ENCODE measurements around the gene TMEM164. TPM values are rescaled to one million over a fixed set of nuclear protein-coding genes. Genes with fewer than 3 reads are reported as not detected.

TMEM164 gene
- total and polyA plus RNA-seq, 11 donors, result 14.4 to 117 (median 50.3) TPM

GRCh38 chrX:109990582-109991276, 12.2 kb upstream of the TMEM164 start:
- Histone ChIP-seq H3K4me3 (no peak overlapping the region), H3K27me3 (peaks cover 0 to 12% (median 0%) of the 10 kb centered on the region in 9 donors), H3K4me1 (no peaks in the 10 kb centered on the region), H3K9me3 (no peaks in the 10 kb centered on the region), H3K27ac (no peak overlapping the region), H3K36me3 (no peaks in the 10 kb centered on the region)
- 68 to 77% (median 69%) methylated on average over 3 of the region's 3 CpGs for WGBS, 4 donors
- no peak for TF ChIP-seq POLR2A (IDR thresholded peaks at IDR 0.05)
- ATAC-seq (no peak), DNase-seq (no peak)
- intact Hi-C loops (cut with DNase I), result loop anchor here in 1 of 10 donors (10.0 kb wide), 1 partner anchor 66 kb away; no protein-coding TSS in a partner anchor

- no peak for TF ChIP-seq CTCF (IDR thresholded peaks at IDR 0.05)
- TF ChIP-seq POLR2A (IDR thresholded peaks at IDR 0.05), result no peak
- ATAC-seq (peak in 3 of 4 donors; percentile 45 to 83 (median 80)), DNase-seq (peak in 2 of 5 donors; percentile 29 to 45)
- Histone ChIP-seq H3K9me3 (no peaks in the 10 kb centered on the region), H3K27me3 (peaks cover 0 to 12% (median 0%) of the 10 kb centered on the region in 9 donors), H3K4me3 (no peak overlapping the region), H3K36me3 (no peaks in the 10 kb centered on the region), H3K27ac (peak overlapping the region in 2 of 12 donors; percentile 10 to 19), H3K4me1 (no peaks in the 10 kb centered on the region)
- intact Hi-C loops (cut with DNase I), result loop anchor here in 1 of 10 donors (10.0 kb wide), 1 partner anchor 67 kb away; no protein-coding TSS in a partner anchor
- WGBS, 4 donors, result 50 to 72% (median 65%) methylated on average over 1 of the region's 1 CpG
These were observed 10.7 kb upstream of the TMEM164 start for GRCh38 chrX:109992203-109992602.

GRCh38 chrX:109995155-109995554, 7.8 kb upstream of the TMEM164 start:
- ATAC-seq, result no peak
- Histone ChIP-seq H3K4me3 (no peak overlapping the region), H3K4me1 (no peaks in the 10 kb centered on the region), H3K36me3 (no peaks in the 10 kb centered on the region), H3K9me3 (no peaks in the 10 kb centered on the region), H3K27ac (no peak overlapping the region), H3K27me3 (peaks cover 0 to 16% (median 0%) of the 10 kb centered on the region in 9 donors)
- TF ChIP-seq POLR2A (IDR thresholded peaks at IDR 0.05), result no peak
- TF ChIP-seq CTCF (IDR thresholded peaks at IDR 0.05), result no peak
- 74 to 97% (median 86%) methylated on average over 2 of the region's 2 CpGs for WGBS, 4 donors
- no peak for DNase-seq
- intact Hi-C loops (cut with DNase I), result loop anchor here in 1 of 10 donors (10.0 kb wide), 1 partner anchor 70 kb away; no protein-coding TSS in a partner anchor

GRCh38 chrX:109997786-109998452, 5.0 kb upstream of the TMEM164 start:
- TF ChIP-seq CTCF (IDR thresholded peaks at IDR 0.05), result no peak
- no peak for TF ChIP-seq POLR2A (IDR thresholded peaks at IDR 0.05)
- DNase-seq, result no peak
- peaks cover 0 to 16% (median 0%) of the 10 kb centered on the region in 9 donors for H3K27me3 ChIP-seq
- no peak overlapping the region for H3K27ac ChIP-seq
- H3K4me3 ChIP-seq, result no peak overlapping the region
- H3K9me3 ChIP-seq, result no peaks in the 10 kb centered on the region
- no peak for ATAC-seq
- H3K36me3 ChIP-seq, result no peaks in the 10 kb centered on the region
- WGBS, 4 donors, result 57 to 63% (median 59%) methylated on average over 6 of the region's 6 CpGs
- H3K4me1 ChIP-seq, result peaks cover 0 to 8% (median 1%) of the 10 kb centered on the region in 12 donors
- intact Hi-C loops (cut with DNase I), result loop anchor here in 1 of 10 donors (10.0 kb wide), 1 partner anchor 73 kb away; no protein-coding TSS in a partner anchor

Data from heart left ventricle (tissue), 16 donors.